OCI-LY3 (cell line): ENCODE measurements around the gene NUP188.

Experiments
- H2AFZ ChIP-seq: fragments of 200-600, 300-600 bp; shearing (Covaris generic); 2 replicates; pipeline ENCODE4 v1.6.0; 2014; ENCODE audit warnings: antibody characterized with exemption, low read depth, low read length
- H3K27ac ChIP-seq: fragments of 200-600, 300-600 bp; sonication (generic); 2 replicates; pipeline ENCODE4 v1.5.1; 2014; ENCODE audit warnings: mild to moderate bottlenecking, low read length, moderate library complexity, mixed read lengths
- H3K27me3 ChIP-seq: fragments of 200-600, 300-600 bp; sonication (generic); 2 replicates; pipeline ENCODE4 v1.6.1; 2014; ENCODE audit warnings: low read depth, low read length, mixed read lengths
- H3K36me3 ChIP-seq: fragments of 200-600, 300-600 bp; sonication (generic); replicated peaks from 2 replicates; pipeline ENCODE3; 2014; ENCODE audit warnings: low read depth, low read length, mixed read lengths
- H3K4me1 ChIP-seq: fragments of 300-600, 200-600 bp; sonication (generic); 2 replicates; pipeline ENCODE4 v1.6.1; 2014; ENCODE audit warnings: low read length, mixed read lengths
- H3K4me2 ChIP-seq: fragments of 200-600, 300-600 bp; sonication (generic); 2 replicates; pipeline ENCODE4 v1.6.1; 2014; ENCODE audit warnings: low read length, mixed read lengths
- H3K4me3 ChIP-seq: fragments of 300-600, 200-600 bp; sonication (generic); 2 replicates; pipeline ENCODE4 v1.5.1; 2014; ENCODE audit warnings: antibody characterized with exemption, mild to moderate bottlenecking, low read length, moderate library complexity
- H3K79me2 ChIP-seq: fragments of 300-600, 200-600 bp; shearing (Covaris generic); 2 replicates; pipeline ENCODE4 v1.6.1; 2014; ENCODE audit warnings: mild to moderate bottlenecking, low read length, mixed read lengths
- H3K9ac ChIP-seq: fragments of 300-600, 200-600 bp; shearing (Covaris generic); 2 replicates; pipeline ENCODE4 v1.6.0; 2014; ENCODE audit warnings: mild to moderate bottlenecking, low read length, moderate library complexity
- H3K9me3 ChIP-seq: fragments of 200-600, 300-600 bp; shearing (Covaris generic); 2 replicates; pipeline ENCODE4 v1.6.1; 2014; ENCODE audit warnings: low read length, mixed read lengths; ENCODE audit not compliant: insufficient read depth
- H4K20me1 ChIP-seq: fragments of 200-600, 300-600 bp; sonication (generic); 2 replicates; pipeline ENCODE4 v1.6.1; 2016; ENCODE audit warnings: low read length, mixed read lengths; ENCODE audit not compliant: insufficient read depth
- CTCF ChIP-seq: fragments of 200-600, 300-600 bp; sonication (generic); IDR thresholded peaks from 2 replicates; pipeline ENCODE4 v1.5.1; 2014; ENCODE audit warnings: antibody characterized with exemption, low read length, low read depth
- EZH2phosphoT487 ChIP-seq: fragments of 200-600 bp; shearing (Covaris generic); IDR thresholded peaks from 2 replicates; pipeline ENCODE4 v1.6.1; 2018; ENCODE audit warnings: antibody characterized with exemption, mixed run types, low read depth

The NUP188 gene

GRCh38 chr9:129021091-129021490, 73.6 kb downstream of the NUP188 start:
- no peak overlapping the region for H3K27ac ChIP-seq
- no peaks in the 10 kb centered on the region for H3K36me3 ChIP-seq
- H3K27me3 ChIP-seq = no peaks in the 10 kb centered on the region
- TF ChIP-seq EZH2phosphoT487 = no peak
- no peaks in the 10 kb centered on the region for H3K9me3 ChIP-seq
- H3K9ac ChIP-seq = no peak overlapping the region
- H2AFZ ChIP-seq = no peak overlapping the region
- H3K4me3 ChIP-seq = no peak overlapping the region
- no peaks in the 10 kb centered on the region for H3K4me1 ChIP-seq
- H4K20me1 ChIP-seq = peaks cover 11% of the 10 kb centered on the region
- peaks cover 8% of the 10 kb centered on the region; the same call in 1 of the 2 replicates for H3K79me2 ChIP-seq
- H3K4me2 ChIP-seq = no peak overlapping the region

- Histone ChIP-seq H3K79me2 (peaks cover 16% of the 10 kb centered on the region), H3K4me1 (peaks cover 6% of the 10 kb centered on the region), H3K4me3 (no peak overlapping the region)
Observed at GRCh38 chr9:129022037-129022436, 74.5 kb downstream of the NUP188 start.

GRCh38 chr9:129023036-129023907, 75.8 kb downstream of the NUP188 start:
- Histone ChIP-seq H3K27me3 (no peaks in the 10 kb centered on the region), H4K20me1 (peaks cover 12% of the 10 kb centered on the region), H3K9ac (no peak overlapping the region), H3K4me1 (peaks cover 8% of the 10 kb centered on the region), H3K36me3 (no peaks in the 10 kb centered on the region), H3K4me2 (no peak overlapping the region), H3K79me2 (peaks cover 25% of the 10 kb centered on the region), H2AFZ (no peak overlapping the region), H3K4me3 (no peak overlapping the region), H3K9me3 (no peaks in the 10 kb centered on the region), H3K27ac (no peak overlapping the region)
- TF ChIP-seq EZH2phosphoT487 (no peak), CTCF (no peak)

More at GRCh38 chr9:129022037-129022436, 74.5 kb downstream of the NUP188 start:
- H4K20me1 ChIP-seq = peaks cover 12% of the 10 kb centered on the region
- no peak for TF ChIP-seq CTCF
- TF ChIP-seq EZH2phosphoT487 = no peak
- H3K27me3 ChIP-seq = no peaks in the 10 kb centered on the region
- H3K27ac ChIP-seq = no peak overlapping the region
- H3K9me3 ChIP-seq = no peaks in the 10 kb centered on the region
- no peak overlapping the region for H2AFZ ChIP-seq
- H3K4me2 ChIP-seq = no peak overlapping the region
- no peaks in the 10 kb centered on the region for H3K36me3 ChIP-seq
- H3K9ac ChIP-seq = no peak overlapping the region

- Histone ChIP-seq H3K79me2 (peaks cover 25% of the 10 kb centered on the region), H3K27ac (no peak overlapping the region)
- TF ChIP-seq EZH2phosphoT487 (no peak), CTCF (no peak)
Observed at GRCh38 chr9:129023908-129024233, 76.4 kb downstream of the NUP188 start.

More at GRCh38 chr9:129023908-129024233, 76.4 kb downstream of the NUP188 start:
- no peaks in the 10 kb centered on the region for H3K27me3 ChIP-seq
- no peak overlapping the region for H3K4me2 ChIP-seq
- no peaks in the 10 kb centered on the region for H3K36me3 ChIP-seq
- H4K20me1 ChIP-seq = peaks cover 12% of the 10 kb centered on the region
- H3K9ac ChIP-seq = no peak overlapping the region
- H3K4me3 ChIP-seq = no peak overlapping the region
- no peak overlapping the region for H2AFZ ChIP-seq
- H3K4me1 ChIP-seq = peaks cover 8% of the 10 kb centered on the region
- H3K9me3 ChIP-seq = no peaks in the 10 kb centered on the region
